ENCODE data around the gene UBAP2. TPM values are rescaled to one million over a fixed set of nuclear protein-coding genes. Genes with fewer than 3 reads are reported as not detected.
A peak's percentile ranks its signal among the peaks of the same experiment; 100 is the strongest.

Gene UBAP2
- total RNA-seq, 1 experiment from 2014 or later: 33.4 TPM

GRCh38 chr9:34069831-34070230, 21.1 kb upstream of the UBAP2 start:
- peaks cover 22% of the 10 kb centered on the region for H3K4me1 Mint-ChIP-seq (ENCODE audit: insufficient read depth, unreplicated experiment)
- no peak overlapping the region for H3K4me3 Mint-ChIP-seq (ENCODE audit: unreplicated experiment)
- no peaks in the 10 kb centered on the region for H3K27me3 Mint-ChIP-seq (ENCODE audit: insufficient read depth, unreplicated experiment)
- intact Hi-C loops (cut with micrococcal nuclease): loop anchor here (5.0 kb wide), 2 partner anchors 143 to 253 kb away; partner anchors contain the start of gene UBE2R2
- POLR2A ChIA-PET: interaction anchor here (0.8 to 1.2 kb wide), 4 partner anchors 10 to 24 kb away, joined by 3 to 11 read pairs (median 3); partner anchors contain the start of gene UBAP2
- no TSS peak for BruUV-seq (replicated peaks)
- H3K9me3 Mint-ChIP-seq (ENCODE audit: unreplicated experiment): no peaks in the 10 kb centered on the region
- TF ChIP-seq CTCF (IDR thresholded peaks at IDR 0.05; ENCODE audit: unreplicated experiment): no peak
- H3K27ac Mint-ChIP-seq (ENCODE audit: low read depth, unreplicated experiment): no peak overlapping the region
- CTCF ChIA-PET: interaction anchor here (0.6 to 0.9 kb wide), 3 partner anchors 77 to 370 kb away, joined by 3 to 6 read pairs (median 4); no protein-coding TSS in a partner anchor
- no peaks in the 10 kb centered on the region for H3K36me3 Mint-ChIP-seq (ENCODE audit: insufficient read depth, unreplicated experiment)
- DNase-seq (ENCODE audit: unreplicated experiment): peak; percentile 60

- H3K27me3 Mint-ChIP-seq (ENCODE audit: insufficient read depth, unreplicated experiment): no peaks in the 10 kb centered on the region
- intact Hi-C loops (cut with micrococcal nuclease): no loop called here
- no peaks in the 10 kb centered on the region for H3K36me3 Mint-ChIP-seq (ENCODE audit: insufficient read depth, unreplicated experiment)
- no peak overlapping the region for H3K27ac Mint-ChIP-seq (ENCODE audit: low read depth, unreplicated experiment)
- CTCF ChIA-PET: no interaction called here
- no peak overlapping the region for H3K4me3 Mint-ChIP-seq (ENCODE audit: unreplicated experiment)
- POLR2A ChIA-PET: no interaction called here
- no TSS peak for BruUV-seq (replicated peaks)
- H3K4me1 Mint-ChIP-seq (ENCODE audit: insufficient read depth, unreplicated experiment): no peaks in the 10 kb centered on the region
- no peaks in the 10 kb centered on the region for H3K9me3 Mint-ChIP-seq (ENCODE audit: unreplicated experiment)
- TF ChIP-seq CTCF (IDR thresholded peaks at IDR 0.05; ENCODE audit: unreplicated experiment): no peak
- no peak for DNase-seq (ENCODE audit: unreplicated experiment)
These were observed 16.9 kb upstream of the UBAP2 start for GRCh38 chr9:34065541-34065940.

- Mint-ChIP-seq H3K4me3 (ENCODE audit: unreplicated experiment) (no peak overlapping the region), H3K36me3 (ENCODE audit: insufficient read depth, unreplicated experiment) (no peaks in the 10 kb centered on the region), H3K4me1 (ENCODE audit: insufficient read depth, unreplicated experiment) (no peaks in the 10 kb centered on the region), H3K9me3 (ENCODE audit: unreplicated experiment) (no peaks in the 10 kb centered on the region), H3K27ac (ENCODE audit: low read depth, unreplicated experiment) (no peak overlapping the region), H3K27me3 (ENCODE audit: insufficient read depth, unreplicated experiment) (no peaks in the 10 kb centered on the region)
- no peak for DNase-seq (ENCODE audit: unreplicated experiment)
- intact Hi-C loops (cut with micrococcal nuclease): no loop called here
- CTCF ChIA-PET: interaction anchor here (0.7 kb wide), 1 partner anchor 124 kb away, joined by 4 read pairs; no protein-coding TSS in a partner anchor
- POLR2A ChIA-PET: interaction anchor here (1.0 kb wide), 1 partner anchor 10 kb away, joined by 3 read pairs; no protein-coding TSS in a partner anchor
- BruUV-seq (replicated peaks): no TSS peak
- TF ChIP-seq CTCF (IDR thresholded peaks at IDR 0.05; ENCODE audit: unreplicated experiment): no peak
These were observed 11.3 kb upstream of the UBAP2 start for GRCh38 chr9:34059954-34060353.

GRCh38 chr9:34059281-34059680, 10.6 kb upstream of the UBAP2 start:
- no peak for DNase-seq (ENCODE audit: unreplicated experiment)
- H3K36me3 Mint-ChIP-seq (ENCODE audit: insufficient read depth, unreplicated experiment): no peaks in the 10 kb centered on the region
- H3K4me3 Mint-ChIP-seq (ENCODE audit: unreplicated experiment): no peak overlapping the region
- no peaks in the 10 kb centered on the region for H3K9me3 Mint-ChIP-seq (ENCODE audit: unreplicated experiment)
- TF ChIP-seq CTCF (IDR thresholded peaks at IDR 0.05; ENCODE audit: unreplicated experiment): no peak
- no peaks in the 10 kb centered on the region for H3K27me3 Mint-ChIP-seq (ENCODE audit: insufficient read depth, unreplicated experiment)
- H3K27ac Mint-ChIP-seq (ENCODE audit: low read depth, unreplicated experiment): no peak overlapping the region
- intact Hi-C loops (cut with micrococcal nuclease): no loop called here
- H3K4me1 Mint-ChIP-seq (ENCODE audit: insufficient read depth, unreplicated experiment): no peaks in the 10 kb centered on the region
- BruUV-seq (replicated peaks): no TSS peak
- ChIA-PET CTCF (interaction anchor here (0.6 kb wide), 2 partner anchors 9 to 31 kb away, joined by 3 to 4 read pairs; no protein-coding TSS in a partner anchor), POLR2A (interaction anchor here (1.0 kb wide), 1 partner anchor 10 kb away, joined by 3 read pairs; no protein-coding TSS in a partner anchor)

Data from MCF 10A (cell line).